Measurements from ENCODE around the gene RAB17. TPM values are rescaled to one million over a fixed set of nuclear protein-coding genes. Genes with fewer than 3 reads are reported as not detected.

The RAB17 gene
- total RNA-seq, 1 experiment from 2014 or later: 41.8 TPM

DNA sequence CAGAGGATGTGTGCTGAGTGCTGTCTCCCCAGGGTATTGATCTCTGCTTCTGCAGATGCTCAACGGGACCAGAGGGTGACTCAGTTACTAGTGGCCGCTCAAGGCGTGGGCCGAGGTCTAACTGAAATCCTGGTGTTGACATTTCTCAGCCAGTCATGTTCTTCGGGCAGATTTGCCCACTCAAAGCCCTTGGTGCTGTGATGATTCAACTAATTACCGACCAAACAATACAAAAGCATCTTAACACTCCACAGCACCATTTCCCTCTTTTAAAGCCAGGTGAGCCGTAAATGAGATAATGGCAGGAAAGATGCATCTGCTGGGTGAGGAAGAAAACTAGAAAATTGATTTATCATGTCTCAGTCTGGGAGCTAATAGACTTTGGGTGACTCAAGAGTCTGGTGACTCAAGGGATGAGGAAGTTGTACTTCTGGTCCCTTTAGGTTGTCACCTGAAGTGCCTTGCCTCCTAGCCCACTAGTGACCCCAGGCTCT is 56.8 kb downstream of the RAB17 start:
- no TSS peak for BruUV-seq (replicated peaks)
- no peak overlapping the region for H3K4me2 ChIP-seq (ENCODE audit: low read length)
- CTCF ChIA-PET: interaction anchor here (1.6 kb wide), 1 partner anchor 21 kb away, joined by 5 read pairs; no protein-coding TSS in a partner anchor
- no peaks in the 10 kb centered on the region for H3K27me3 ChIP-seq (ENCODE audit: insufficient read depth, low read length)
- no peak overlapping the region for H3K27ac ChIP-seq (ENCODE audit: low read depth, low read length)
- DNase-seq (ENCODE audit: low read depth, low spot score) (no peak), ATAC-seq (no peak)
- no peaks in the 10 kb centered on the region for H3K9me3 ChIP-seq (ENCODE audit: control insufficient read depth in 1 of 2, insufficient read depth in 1 of 2, low read depth in 1 of 2, low read length in 2 of 2)
- no peaks in the 10 kb centered on the region for H3K4me1 ChIP-seq (ENCODE audit: control insufficient read depth in 1 of 2, insufficient read depth in 2 of 2, low read length in 2 of 2)
- no peak overlapping the region for H3K9ac ChIP-seq (ENCODE audit: low read length)
- no peaks in the 10 kb centered on the region for H4K20me1 ChIP-seq (ENCODE audit: insufficient read depth)
- H3K79me2 ChIP-seq (ENCODE audit: insufficient read depth, low read length): no peaks in the 10 kb centered on the region
- intact Hi-C loops (cut with micrococcal nuclease): no loop called here
- RAD21 ChIA-PET (ENCODE audit: low non-redundant PET in 1 of 2, low total read pairs in 2 of 2, uncharacterized antibody in 2 of 2, unreplicated experiment in 2 of 2): no interaction called here
- TF ChIP-seq ZNF274 (IDR thresholded peaks at IDR 0.05; ENCODE audit: low read depth, low read length): no peak
- TF ChIP-seq, protein P1, sequence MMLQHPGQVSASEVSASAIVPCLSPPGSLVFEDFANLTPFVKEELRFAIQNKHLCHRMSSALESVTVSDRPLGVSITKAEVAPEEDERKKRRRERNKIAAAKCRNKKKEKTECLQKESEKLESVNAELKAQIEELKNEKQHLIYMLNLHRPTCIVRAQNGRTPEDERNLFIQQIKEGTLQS (IDR thresholded peaks at IDR 0.05): no peak
- no peak for TF ChIP-seq RAD21 (IDR thresholded peaks at IDR 0.05; ENCODE audit: low read depth)
- no peak for TF ChIP-seq CEBPB (IDR thresholded peaks at IDR 0.05; ENCODE audit: low read depth)
- no peak for TF ChIP-seq FOSL1 (IDR thresholded peaks at IDR 0.05; ENCODE audit: low read depth)
- no peak for TF ChIP-seq TCF7L2 (IDR thresholded peaks at IDR 0.05; ENCODE audit: borderline replicate concordance, extremely low read depth, insufficient read depth, insufficient read length)
- TF ChIP-seq JUND (IDR thresholded peaks at IDR 0.05): no peak
- TF ChIP-seq, protein P2, sequence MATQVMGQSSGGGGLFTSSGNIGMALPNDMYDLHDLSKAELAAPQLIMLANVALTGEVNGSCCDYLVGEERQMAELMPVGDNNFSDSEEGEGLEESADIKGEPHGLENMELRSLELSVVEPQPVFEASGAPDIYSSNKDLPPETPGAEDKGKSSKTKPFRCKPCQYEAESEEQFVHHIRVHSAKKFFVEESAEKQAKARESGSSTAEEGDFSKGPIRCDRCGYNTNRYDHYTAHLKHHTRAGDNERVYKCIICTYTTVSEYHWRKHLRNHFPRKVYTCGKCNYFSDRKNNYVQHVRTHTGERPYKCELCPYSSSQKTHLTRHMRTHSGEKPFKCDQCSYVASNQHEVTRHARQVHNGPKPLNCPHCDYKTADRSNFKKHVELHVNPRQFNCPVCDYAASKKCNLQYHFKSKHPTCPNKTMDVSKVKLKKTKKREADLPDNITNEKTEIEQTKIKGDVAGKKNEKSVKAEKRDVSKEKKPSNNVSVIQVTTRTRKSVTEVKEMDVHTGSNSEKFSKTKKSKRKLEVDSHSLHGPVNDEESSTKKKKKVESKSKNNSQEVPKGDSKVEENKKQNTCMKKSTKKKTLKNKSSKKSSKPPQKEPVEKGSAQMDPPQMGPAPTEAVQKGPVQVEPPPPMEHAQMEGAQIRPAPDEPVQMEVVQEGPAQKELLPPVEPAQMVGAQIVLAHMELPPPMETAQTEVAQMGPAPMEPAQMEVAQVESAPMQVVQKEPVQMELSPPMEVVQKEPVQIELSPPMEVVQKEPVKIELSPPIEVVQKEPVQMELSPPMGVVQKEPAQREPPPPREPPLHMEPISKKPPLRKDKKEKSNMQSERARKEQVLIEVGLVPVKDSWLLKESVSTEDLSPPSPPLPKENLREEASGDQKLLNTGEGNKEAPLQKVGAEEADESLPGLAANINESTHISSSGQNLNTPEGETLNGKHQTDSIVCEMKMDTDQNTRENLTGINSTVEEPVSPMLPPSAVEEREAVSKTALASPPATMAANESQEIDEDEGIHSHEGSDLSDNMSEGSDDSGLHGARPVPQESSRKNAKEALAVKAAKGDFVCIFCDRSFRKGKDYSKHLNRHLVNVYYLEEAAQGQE (IDR thresholded peaks at IDR 0.05; ENCODE audit: low read depth): no peak
- TF ChIP-seq, protein P3, sequence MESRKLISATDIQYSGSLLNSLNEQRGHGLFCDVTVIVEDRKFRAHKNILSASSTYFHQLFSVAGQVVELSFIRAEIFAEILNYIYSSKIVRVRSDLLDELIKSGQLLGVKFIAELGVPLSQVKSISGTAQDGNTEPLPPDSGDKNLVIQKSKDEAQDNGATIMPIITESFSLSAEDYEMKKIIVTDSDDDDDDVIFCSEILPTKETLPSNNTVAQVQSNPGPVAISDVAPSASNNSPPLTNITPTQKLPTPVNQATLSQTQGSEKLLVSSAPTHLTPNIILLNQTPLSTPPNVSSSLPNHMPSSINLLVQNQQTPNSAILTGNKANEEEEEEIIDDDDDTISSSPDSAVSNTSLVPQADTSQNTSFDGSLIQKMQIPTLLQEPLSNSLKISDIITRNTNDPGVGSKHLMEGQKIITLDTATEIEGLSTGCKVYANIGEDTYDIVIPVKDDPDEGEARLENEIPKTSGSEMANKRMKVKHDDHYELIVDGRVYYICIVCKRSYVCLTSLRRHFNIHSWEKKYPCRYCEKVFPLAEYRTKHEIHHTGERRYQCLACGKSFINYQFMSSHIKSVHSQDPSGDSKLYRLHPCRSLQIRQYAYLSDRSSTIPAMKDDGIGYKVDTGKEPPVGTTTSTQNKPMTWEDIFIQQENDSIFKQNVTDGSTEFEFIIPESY (IDR thresholded peaks at IDR 0.05; ENCODE audit: extremely low read depth, insufficient replicate concordance, low read length): no peak
- no peak for TF ChIP-seq SP1 (IDR thresholded peaks at IDR 0.05; ENCODE audit: low read depth)
- no peak for TF ChIP-seq SRF (IDR thresholded peaks at IDR 0.05; ENCODE audit: low read depth)
- TF ChIP-seq SIN3A (IDR thresholded peaks at IDR 0.05; ENCODE audit: low read depth): no peak
- TF ChIP-seq ZFX (IDR thresholded peaks at IDR 0.05): no peak
- TF ChIP-seq, protein P4, sequence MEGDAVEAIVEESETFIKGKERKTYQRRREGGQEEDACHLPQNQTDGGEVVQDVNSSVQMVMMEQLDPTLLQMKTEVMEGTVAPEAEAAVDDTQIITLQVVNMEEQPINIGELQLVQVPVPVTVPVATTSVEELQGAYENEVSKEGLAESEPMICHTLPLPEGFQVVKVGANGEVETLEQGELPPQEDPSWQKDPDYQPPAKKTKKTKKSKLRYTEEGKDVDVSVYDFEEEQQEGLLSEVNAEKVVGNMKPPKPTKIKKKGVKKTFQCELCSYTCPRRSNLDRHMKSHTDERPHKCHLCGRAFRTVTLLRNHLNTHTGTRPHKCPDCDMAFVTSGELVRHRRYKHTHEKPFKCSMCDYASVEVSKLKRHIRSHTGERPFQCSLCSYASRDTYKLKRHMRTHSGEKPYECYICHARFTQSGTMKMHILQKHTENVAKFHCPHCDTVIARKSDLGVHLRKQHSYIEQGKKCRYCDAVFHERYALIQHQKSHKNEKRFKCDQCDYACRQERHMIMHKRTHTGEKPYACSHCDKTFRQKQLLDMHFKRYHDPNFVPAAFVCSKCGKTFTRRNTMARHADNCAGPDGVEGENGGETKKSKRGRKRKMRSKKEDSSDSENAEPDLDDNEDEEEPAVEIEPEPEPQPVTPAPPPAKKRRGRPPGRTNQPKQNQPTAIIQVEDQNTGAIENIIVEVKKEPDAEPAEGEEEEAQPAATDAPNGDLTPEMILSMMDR (IDR thresholded peaks at IDR 0.05 in 2 of 3, conservative IDR thresholded peaks at IDR 0.05 in 1 of 3; ENCODE audit: borderline replicate concordance in 1 of 3, insufficient read depth in 1 of 3, low read depth in 2 of 3, low read length in 2 of 3): no peak
- POLR2A ChIA-PET: no interaction called here
- no peaks in the 10 kb centered on the region for H3K9me2 ChIP-seq (ENCODE audit: insufficient read depth)
- peaks cover 8 to 46% of the 10 kb centered on the region in 2 experiments; a peak in 3 of 4 replicates for H3K36me3 ChIP-seq (ENCODE audit: control insufficient read depth in 1 of 2, insufficient read depth in 2 of 2, low read length in 2 of 2)
- H2AFZ ChIP-seq (ENCODE audit: low read depth, low read length, poor library complexity, severe bottlenecking): no peak overlapping the region
- H3K4me3 ChIP-seq (replicated peaks in 1 of 2; ENCODE audit: low read depth in 1 of 2, low read length in 2 of 2): no peak overlapping the region
